Fibroblast of mammary gland (primary cell): ENCODE results near the gene TADA2A.
A peak's percentile ranks its signal among the peaks of the same experiment; 100 is the strongest.

Source experiments
- DNase-seq: peaks from one replicate; pipeline ENCODE4 v3.0.0-alpha.2; 2010; ENCODE audit warnings: low read depth
- H3K4me3 ChIP-seq: 2 replicates; pipeline ENCODE4 v1.5.1; 2011; ENCODE audit warnings: low read depth, mild to moderate bottlenecking, low read length, moderate library complexity; ENCODE audit not compliant: control insufficient read depth
- TF ChIP-seq, protein P1 (sequence below): conservative IDR thresholded peaks from 2 replicates; pipeline ENCODE4 v1.5.1; 2011; ENCODE audit warnings: low read depth, low read length, inconsistent platforms; ENCODE audit not compliant: control insufficient read depth, insufficient read depth

TADA2A gene

DNA sequence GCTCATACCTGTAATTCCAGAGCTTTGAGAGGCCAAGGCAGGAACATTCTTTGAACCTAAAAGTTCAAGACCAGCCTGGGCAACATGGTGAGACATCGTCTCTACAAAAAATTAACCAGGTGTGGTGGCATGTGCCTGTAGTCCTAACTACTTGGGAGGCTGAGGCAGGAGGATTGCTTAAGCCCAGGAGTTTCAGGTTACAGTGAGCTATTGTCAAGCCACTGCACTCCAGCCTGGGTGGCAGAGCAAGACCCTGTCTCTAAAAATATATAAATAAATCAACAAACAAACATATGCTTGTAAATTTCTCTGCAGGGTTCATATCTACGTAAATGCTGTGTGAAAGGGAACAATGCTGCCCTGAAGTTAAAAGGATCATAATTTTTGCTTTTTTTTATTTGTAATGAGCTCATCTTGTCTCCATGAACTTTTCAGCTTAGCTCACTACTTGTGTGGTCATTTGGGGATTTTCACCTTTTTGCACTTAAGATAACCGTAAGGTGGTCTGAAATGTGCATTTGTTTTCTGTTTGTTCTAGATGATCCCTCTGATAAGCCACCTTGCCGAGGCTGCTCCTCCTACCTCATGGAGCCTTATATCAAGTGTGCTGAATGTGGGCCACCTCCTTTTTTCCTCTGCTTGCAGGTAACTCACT, 16.4 kb downstream of the TADA2A start:
- TF ChIP-seq, protein P1, sequence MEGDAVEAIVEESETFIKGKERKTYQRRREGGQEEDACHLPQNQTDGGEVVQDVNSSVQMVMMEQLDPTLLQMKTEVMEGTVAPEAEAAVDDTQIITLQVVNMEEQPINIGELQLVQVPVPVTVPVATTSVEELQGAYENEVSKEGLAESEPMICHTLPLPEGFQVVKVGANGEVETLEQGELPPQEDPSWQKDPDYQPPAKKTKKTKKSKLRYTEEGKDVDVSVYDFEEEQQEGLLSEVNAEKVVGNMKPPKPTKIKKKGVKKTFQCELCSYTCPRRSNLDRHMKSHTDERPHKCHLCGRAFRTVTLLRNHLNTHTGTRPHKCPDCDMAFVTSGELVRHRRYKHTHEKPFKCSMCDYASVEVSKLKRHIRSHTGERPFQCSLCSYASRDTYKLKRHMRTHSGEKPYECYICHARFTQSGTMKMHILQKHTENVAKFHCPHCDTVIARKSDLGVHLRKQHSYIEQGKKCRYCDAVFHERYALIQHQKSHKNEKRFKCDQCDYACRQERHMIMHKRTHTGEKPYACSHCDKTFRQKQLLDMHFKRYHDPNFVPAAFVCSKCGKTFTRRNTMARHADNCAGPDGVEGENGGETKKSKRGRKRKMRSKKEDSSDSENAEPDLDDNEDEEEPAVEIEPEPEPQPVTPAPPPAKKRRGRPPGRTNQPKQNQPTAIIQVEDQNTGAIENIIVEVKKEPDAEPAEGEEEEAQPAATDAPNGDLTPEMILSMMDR: no peak
- H3K4me3 ChIP-seq: no peak overlapping the region
- no peak for DNase-seq

DNA sequence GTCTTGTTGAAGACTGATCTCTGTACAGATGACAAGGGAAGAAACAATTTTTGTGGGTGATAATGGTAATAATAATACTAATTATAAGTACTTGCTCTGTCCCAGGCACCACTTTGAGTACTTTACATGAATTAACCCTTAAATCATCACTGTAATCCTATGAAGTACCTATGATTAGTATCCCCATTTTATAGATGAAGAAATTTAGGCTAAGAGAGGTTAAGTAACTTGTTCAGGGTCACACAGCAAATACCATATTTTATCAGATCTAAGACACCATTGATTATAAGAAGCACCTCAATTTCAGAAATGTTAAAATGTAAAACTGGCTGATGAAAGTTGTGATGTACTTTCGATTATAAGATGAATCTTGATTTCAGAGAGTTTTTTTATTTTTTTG, 18.6 kb downstream of the TADA2A start:
- no peak for DNase-seq
- TF ChIP-seq, protein P1: no peak
- no peak overlapping the region for H3K4me3 ChIP-seq

DNA sequence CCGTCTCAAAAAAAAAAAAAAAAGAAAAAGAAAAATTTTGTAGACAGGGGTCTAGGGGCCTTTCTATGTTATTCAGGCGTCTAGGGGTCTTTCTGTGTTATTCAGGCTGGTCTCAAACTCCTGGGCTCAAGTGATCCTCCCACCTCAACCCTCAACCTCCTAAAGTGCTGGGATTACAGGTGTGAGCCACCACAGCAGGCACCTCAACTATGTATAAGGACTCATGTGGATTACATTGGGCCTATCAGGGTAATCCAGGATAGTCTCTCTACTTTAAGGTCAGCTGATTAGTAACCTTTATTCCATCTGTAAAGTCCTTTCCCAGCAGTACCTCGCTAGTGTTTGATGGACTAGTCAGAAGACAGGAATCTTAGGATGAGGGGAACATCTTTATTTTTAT, 22.4 kb downstream of the TADA2A start:
- no peak overlapping the region for H3K4me3 ChIP-seq
- TF ChIP-seq, protein P1: no peak
- DNase-seq: no peak

DNA sequence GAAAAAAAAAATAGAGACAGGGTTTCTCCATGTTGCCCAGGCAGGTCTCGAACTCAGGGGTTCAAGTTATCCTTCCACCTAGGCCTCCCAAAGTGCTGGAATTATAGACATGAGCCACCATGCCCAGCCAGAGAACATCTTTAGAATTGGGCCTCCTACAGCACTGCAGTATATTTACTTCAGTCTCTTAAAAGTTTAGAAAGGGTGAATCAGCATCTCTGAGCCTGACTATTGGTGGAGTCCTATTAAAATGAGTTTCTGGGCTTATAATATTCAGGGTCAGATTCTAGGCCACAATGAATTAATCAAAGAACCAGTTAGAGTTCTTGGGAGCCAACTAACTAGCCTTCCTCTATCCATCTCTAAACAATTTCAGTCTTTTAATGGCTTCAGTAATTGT, 22.8 kb downstream of the TADA2A start:
- peak; percentile 21 for DNase-seq
- TF ChIP-seq, protein P1: no peak
- H3K4me3 ChIP-seq: no peak overlapping the region

DNA sequence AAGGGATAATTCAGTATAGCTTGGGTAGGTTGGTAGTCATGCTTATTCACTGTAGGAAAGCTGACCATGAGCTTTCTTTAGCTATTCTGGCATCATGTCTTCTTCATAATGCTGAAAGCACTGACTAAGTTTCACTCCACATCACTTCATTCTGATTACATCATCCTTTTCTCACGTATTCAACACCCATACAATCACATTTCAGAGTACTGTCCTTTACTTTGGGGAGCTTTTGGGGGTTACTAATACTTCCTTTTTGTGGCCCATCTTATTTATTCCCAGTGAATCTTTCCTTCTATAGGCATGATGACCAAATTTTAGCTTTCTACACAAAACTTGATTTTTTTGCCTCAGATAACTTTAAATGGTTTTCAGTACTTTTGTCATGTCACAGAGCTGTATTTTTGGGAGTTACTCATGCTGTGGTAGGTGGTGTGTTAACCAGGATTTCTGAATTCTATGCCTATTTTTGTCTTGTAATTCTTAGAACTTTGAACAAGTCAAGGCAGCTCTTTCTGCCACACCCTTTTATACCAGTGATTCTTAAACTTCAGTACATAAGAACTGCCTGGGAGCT, 23.5 kb downstream of the TADA2A start:
- DNase-seq: peak; percentile 83
- TF ChIP-seq, protein P1: no peak
- H3K4me3 ChIP-seq: no peak overlapping the region

DNA sequence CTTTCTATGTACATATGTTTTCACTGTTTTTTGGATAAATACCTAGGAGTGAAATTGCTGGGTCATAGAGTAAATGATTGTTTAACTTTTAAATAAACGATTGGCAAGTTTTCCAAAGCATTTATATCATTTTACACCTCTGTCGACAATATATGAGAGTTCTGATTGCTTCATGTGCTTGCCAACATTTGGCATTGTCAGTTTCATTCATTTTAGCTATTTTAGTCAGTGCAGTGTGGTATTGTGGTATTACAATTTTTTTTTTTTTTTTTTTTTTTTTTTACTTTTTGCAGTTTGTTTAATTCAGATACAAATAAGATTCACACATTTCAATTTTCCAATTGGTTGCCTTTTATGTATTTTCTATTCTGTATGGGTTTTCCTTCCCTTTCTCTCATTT, 26.0 kb downstream of the TADA2A start:
- TF ChIP-seq, protein P1: no peak
- H3K4me3 ChIP-seq: no peak overlapping the region
- no peak for DNase-seq

DNA sequence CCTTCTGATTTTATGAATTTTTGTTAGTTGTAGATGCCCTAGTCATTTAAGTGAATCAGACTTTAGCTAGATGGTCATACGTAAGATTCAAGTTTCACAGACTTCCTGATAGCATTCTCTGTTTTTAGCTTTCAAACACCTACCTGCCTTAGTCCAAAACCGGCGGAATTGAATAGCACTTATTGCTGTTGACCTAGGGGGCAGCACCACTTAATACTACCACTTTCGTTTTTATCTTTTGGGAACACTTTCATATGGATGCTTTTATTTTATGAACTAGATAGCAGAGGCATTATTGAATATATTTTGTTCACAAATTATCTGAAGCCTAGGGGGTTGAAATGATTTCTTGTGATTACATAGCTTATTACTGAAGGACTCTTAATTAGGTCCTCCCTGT, 31.5 kb downstream of the TADA2A start:
- no peak overlapping the region for H3K4me3 ChIP-seq
- TF ChIP-seq, protein P1: peak; percentile 14
- no peak for DNase-seq
